A549 (cell line): ENCODE results near the gene MAP3K21. TPM values are rescaled to one million over a fixed set of nuclear protein-coding genes. Genes with fewer than 3 reads are reported as not detected.

Source experiments
- ATAC-seq, 2 experiments: fragments of 200-7000 bp in 1 of 2; fragments of >200 bp in 1 of 2; cut with Nextera tagmentation in 1 of 2; cut with Tn5 transposase in 1 of 2; 3 replicates each; pipeline versions ENCODE4 v1.8.0 to v1.9.1; 2018 to 2020; ENCODE audit warnings: mild to moderate bottlenecking in 1 of 2, moderate library complexity in 1 of 2
- CTCF ChIA-PET: fragments of 300-600 bp; sonication (Branson Sonifier 250); formaldehyde crosslinking; extraction: SDS; loops from one replicate; lab custom pipeline; 2021; ENCODE audit warnings: antibody characterized with exemption, inconsistent platforms; lab: Yijun Ruan, JAX
- POLR2A ChIA-PET: fragments of 350-600 bp; formaldehyde crosslinking; extraction: SDS; loops from one replicate; lab custom pipeline; 2021; ENCODE audit warnings: antibody characterized with exemption, inconsistent platforms; lab: Yijun Ruan, JAX
- DNase-seq, 2 experiments: peaks; one replicate each; pipeline versions ENCODE4 v3.0.0 to v3.0.0-alpha.2; 2011 to 2016; ENCODE audit warnings: low read depth in 1 of 2, low spot score in 1 of 2
- FAIRE-seq: peaks from 2 replicates; lab custom pipeline; 2011; peaks lifted over from hg19 to GRCh38; lab: Jason Lieb, UNC
- H3K27ac ChIP-seq, 2 experiments: fragments of >200 bp; sonication (Bioruptor Twin); formaldehyde crosslinking; 3 replicates each; pipeline ENCODE4 v1.5.1; 2016 to 2017
- H3K4me1 ChIP-seq: fragments of >200 bp; sonication (Bioruptor Twin); formaldehyde crosslinking; 3 replicates; pipeline ENCODE4 v1.6.1; 2016
- H3K4me2 ChIP-seq: fragments of >200 bp; sonication (Bioruptor Twin); formaldehyde crosslinking; 3 replicates; pipeline ENCODE4 v1.6.1; 2016
- H3K4me3 ChIP-seq: fragments of >200 bp; sonication (Bioruptor Twin); formaldehyde crosslinking; 3 replicates; pipeline ENCODE4 v1.5.1; 2016
- H3K9me3 ChIP-seq: fragments of >200 bp; sonication (Bioruptor Twin); formaldehyde crosslinking; 3 replicates; pipeline ENCODE4 v1.6.1; 2016
- CEBPB ChIP-seq, 2 experiments: fragments of >200 bp in 1 of 2; sonication (Bioruptor Twin) in 1 of 2; formaldehyde crosslinking in 1 of 2; IDR thresholded peaks; 2 replicates each; pipeline ENCODE4 v1.6.1; 2012 to 2016
- CHD4 ChIP-seq: fragments of 200-600 bp; sonication (generic); IDR thresholded peaks from 2 replicates; pipeline ENCODE4 v1.6.1; 2016; ENCODE audit warnings: antibody characterized with exemption, mild to moderate bottlenecking, borderline replicate concordance
- EHF ChIP-seq: fragments of 250-450 bp; sonication (Bioruptor Pico); IDR thresholded peaks from 2 replicates; pipeline ENCODE4 v1.5.0; 2020; ENCODE audit warnings: mild to moderate bottlenecking
- GATA3 ChIP-seq: IDR thresholded peaks from 2 replicates; pipeline ENCODE4 v1.6.1; 2012; ENCODE audit warnings: borderline replicate concordance
- HDAC2 ChIP-seq: fragments of 200-600 bp; sonication (generic); IDR thresholded peaks from 2 replicates; pipeline ENCODE4 v1.6.1; 2016
- HOXB5 ChIP-seq: fragments of 250-450 bp; sonication (Bioruptor Pico); IDR thresholded peaks from 2 replicates; pipeline ENCODE4 v1.5.0; 2020; ENCODE audit warnings: mild to moderate bottlenecking, moderate library complexity
- JUN ChIP-seq, 2 experiments: fragments of >200 bp; sonication (Bioruptor Twin); formaldehyde crosslinking; IDR thresholded peaks; 2 replicates in 1 of 2; 3 replicates in 1 of 2; pipeline ENCODE4 v1.6.1; 2016 to 2017
- JUNB ChIP-seq: fragments of >200 bp; sonication (Bioruptor Twin); formaldehyde crosslinking; IDR thresholded peaks from 2 replicates; pipeline ENCODE4 v1.6.1; 2016
- KDM1A ChIP-seq: fragments of 200-600 bp; sonication (generic); IDR thresholded peaks from 2 replicates; pipeline ENCODE4 v1.6.1; 2016; ENCODE audit warnings: low read depth, mild to moderate bottlenecking
- MAFK ChIP-seq: fragments of 450-650 bp; IDR thresholded peaks from 2 replicates; pipeline ENCODE4 v1.6.1; 2014; ENCODE audit not compliant: partially characterized antibody
- MAZ ChIP-seq: fragments of 150-350 bp; IDR thresholded peaks from 2 replicates; pipeline ENCODE4 v1.6.1; 2014; ENCODE audit warnings: antibody characterized with exemption, low read depth, low read length, borderline replicate concordance
- POLR2AphosphoS2 ChIP-seq: conservative IDR thresholded peaks from 2 replicates; pipeline ENCODE4 v1.6.1; 2012; ENCODE audit warnings: low read length, improper control_type of control experiment, inconsistent platforms
- TP53 ChIP-seq: fragments of 250-450 bp; sonication (Bioruptor Pico); IDR thresholded peaks from 2 replicates; pipeline ENCODE4 v1.5.0; 2021; ENCODE audit warnings: mild to moderate bottlenecking, moderate library complexity
- ZSCAN20 ChIP-seq: fragments of 250-450 bp; sonication (Bioruptor Pico); IDR thresholded peaks from 2 replicates; pipeline ENCODE4 v1.8.0; 2022; ENCODE audit warnings: mild to moderate bottlenecking, moderate library complexity
- WGBS: methylation state at CpG from one replicate; pipeline ENCODE4 v1.1.6; 2017; ENCODE audit errors: missing lambda C conversion rate; 5-methylcytosine and 5-hydroxymethylcytosine counted together
- polyA plus RNA-seq, 4 experiments: library from polyadenylated mRNA; depleted of rRNA in 3 of 4; stranded (reverse); fragments of >200 nt; fragmentation: RNase III in 1 of 4; extraction: RNeasy Plus Mini Kit Qiagen cat#74134 plus additional on column Dnase treatment in 1 of 4; gene quantifications; 2 replicates in 3 of 4; 3 replicates in 1 of 4; pipeline ENCODE4 v1.2.3, GENCODE V29; 2011 to 2017
- TF ChIP-seq, protein P1 (sequence below): fragments of 250-450 bp; sonication (Bioruptor Pico); IDR thresholded peaks from 2 replicates; pipeline ENCODE4 v1.5.0; 2021; ENCODE audit warnings: mild to moderate bottlenecking, moderate library complexity, borderline replicate concordance
- TF ChIP-seq, protein P2 (sequence below): IDR thresholded peaks from 2 replicates; pipeline ENCODE4 v1.6.1; 2012; ENCODE audit warnings: low read depth, borderline replicate concordance
- TF ChIP-seq, protein P3 (sequence below): fragments of 150-350 bp; IDR thresholded peaks from 2 replicates; pipeline ENCODE4 v1.6.1; 2014; ENCODE audit warnings: low read depth, mild to moderate bottlenecking, low read length
- TF ChIP-seq, protein P4 (sequence below): IDR thresholded peaks from 2 replicates; pipeline ENCODE4 v1.6.1; 2012

The MAP3K21 gene
- polyA plus RNA-seq, 2 of the 4 experiments (the other 2 are of a cell fraction), result 14.4 to 26.9 TPM

DNA sequence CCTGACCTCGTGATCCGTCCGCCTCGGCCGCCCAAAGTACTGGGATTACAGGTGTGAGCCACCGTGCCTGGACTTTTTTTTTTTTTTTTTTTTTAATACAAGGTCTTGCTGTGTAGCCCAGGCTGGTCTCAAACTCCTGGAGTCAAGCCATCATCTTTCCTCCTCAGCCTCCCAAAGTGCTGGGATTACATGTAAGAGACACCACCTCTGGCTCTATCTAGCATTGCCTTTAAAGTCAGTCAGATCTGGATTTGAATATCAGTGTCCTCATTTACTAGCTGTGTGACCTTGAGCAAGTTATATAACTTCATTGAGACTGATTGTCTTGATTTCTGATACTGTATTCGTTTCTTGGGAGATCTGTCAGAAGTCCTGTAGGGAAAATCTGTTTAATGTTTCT is 6.6 kb downstream of the MAP3K21 start:
- TF ChIP-seq TP53 (CRISPR knock-in tag), result no peak
- TF ChIP-seq JUN (IDR thresholded peaks at IDR 0.05), result no peak
- no peak for TF ChIP-seq HDAC2
- TF ChIP-seq, protein P1, sequence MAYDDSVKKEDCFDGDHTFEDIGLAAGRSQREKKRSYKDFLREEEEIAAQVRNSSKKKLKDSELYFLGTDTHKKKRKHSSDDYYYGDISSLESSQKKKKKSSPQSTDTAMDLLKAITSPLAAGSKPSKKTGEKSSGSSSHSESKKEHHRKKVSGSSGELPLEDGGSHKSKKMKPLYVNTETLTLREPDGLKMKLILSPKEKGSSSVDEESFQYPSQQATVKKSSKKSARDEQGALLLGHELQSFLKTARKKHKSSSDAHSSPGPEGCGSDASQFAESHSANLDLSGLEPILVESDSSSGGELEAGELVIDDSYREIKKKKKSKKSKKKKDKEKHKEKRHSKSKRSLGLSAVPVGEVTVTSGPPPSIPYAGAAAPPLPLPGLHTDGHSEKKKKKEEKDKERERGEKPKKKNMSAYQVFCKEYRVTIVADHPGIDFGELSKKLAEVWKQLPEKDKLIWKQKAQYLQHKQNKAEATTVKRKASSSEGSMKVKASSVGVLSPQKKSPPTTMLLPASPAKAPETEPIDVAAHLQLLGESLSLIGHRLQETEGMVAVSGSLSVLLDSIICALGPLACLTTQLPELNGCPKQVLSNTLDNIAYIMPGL (CRISPR knock-in tag), result no peak
- no peak for TF ChIP-seq MAZ
- no peak for TF ChIP-seq JUNB
- TF ChIP-seq POLR2AphosphoS2, result no peak
- TF ChIP-seq, protein P2, sequence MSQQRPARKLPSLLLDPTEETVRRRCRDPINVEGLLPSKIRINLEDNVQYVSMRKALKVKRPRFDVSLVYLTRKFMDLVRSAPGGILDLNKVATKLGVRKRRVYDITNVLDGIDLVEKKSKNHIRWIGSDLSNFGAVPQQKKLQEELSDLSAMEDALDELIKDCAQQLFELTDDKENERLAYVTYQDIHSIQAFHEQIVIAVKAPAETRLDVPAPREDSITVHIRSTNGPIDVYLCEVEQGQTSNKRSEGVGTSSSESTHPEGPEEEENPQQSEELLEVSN, result no peak
- TF ChIP-seq, protein P3, sequence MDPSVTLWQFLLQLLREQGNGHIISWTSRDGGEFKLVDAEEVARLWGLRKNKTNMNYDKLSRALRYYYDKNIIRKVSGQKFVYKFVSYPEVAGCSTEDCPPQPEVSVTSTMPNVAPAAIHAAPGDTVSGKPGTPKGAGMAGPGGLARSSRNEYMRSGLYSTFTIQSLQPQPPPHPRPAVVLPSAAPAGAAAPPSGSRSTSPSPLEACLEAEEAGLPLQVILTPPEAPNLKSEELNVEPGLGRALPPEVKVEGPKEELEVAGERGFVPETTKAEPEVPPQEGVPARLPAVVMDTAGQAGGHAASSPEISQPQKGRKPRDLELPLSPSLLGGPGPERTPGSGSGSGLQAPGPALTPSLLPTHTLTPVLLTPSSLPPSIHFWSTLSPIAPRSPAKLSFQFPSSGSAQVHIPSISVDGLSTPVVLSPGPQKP, result no peak
- TF ChIP-seq ZSCAN20 (CRISPR knock-in tag), result no peak
- Histone ChIP-seq H3K27ac (no peak overlapping the region), H3K4me2 (no peak overlapping the region), H3K4me1 (peaks cover 42% of the 10 kb centered on the region), H3K9me3 (no peaks in the 10 kb centered on the region), H3K4me3 (no peak overlapping the region)
- WGBS, result 89% methylated on average over 7 of the region's 7 CpGs
- FAIRE-seq (no peak), DNase-seq (no peak), ATAC-seq (peak; percentile 45 to 62; a peak in 2 of 6 replicates)
- ChIA-PET POLR2A (no interaction called here), CTCF (interaction anchor here (2.3 to 2.6 kb wide), 2 partner anchors 17 to 29 kb away, joined by 7 read pairs; no protein-coding TSS in a partner anchor)

DNA sequence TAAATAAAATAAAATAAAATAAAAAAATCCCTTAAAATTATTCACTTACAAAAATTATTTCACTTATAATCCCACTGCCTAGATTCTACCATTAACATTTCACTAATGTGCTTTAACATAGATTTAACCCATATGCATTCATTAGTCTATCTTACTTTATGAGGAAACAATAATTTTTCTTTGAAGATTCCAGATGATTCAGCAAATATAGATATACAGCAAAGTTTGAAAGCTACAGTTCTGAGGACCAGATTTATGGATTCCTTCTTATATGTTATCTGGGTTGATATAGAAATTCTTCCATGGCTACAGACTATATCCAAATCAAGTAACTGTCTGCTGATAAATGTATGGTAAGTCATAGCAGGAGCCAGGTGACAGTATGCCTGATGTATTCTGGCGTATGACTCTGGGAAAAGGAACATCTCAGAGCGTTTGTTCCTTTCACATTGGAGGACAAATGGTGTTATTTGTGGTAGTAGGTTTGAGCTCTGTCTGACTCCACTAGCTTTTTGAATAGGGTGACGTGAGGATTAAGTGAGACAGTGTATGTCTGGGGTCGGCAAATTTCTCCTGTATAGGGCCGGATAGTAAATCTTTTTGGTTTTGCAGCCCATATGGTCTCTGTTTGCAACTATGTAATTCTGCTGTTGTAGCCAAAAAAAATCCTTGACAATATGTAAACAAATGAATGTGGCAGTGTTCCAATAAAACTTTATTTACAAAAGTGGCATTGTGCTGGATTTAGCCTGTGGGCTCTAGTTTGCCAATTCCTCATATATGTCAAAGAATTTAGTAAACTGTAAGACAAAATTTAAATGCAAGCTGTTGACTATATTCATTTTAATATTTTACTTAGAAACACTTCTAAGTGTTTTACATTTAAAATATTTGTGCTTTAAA is 9.3 kb downstream of the MAP3K21 start:
- ATAC-seq, result no peak
- POLR2A ChIA-PET, result no interaction called here

DNA sequence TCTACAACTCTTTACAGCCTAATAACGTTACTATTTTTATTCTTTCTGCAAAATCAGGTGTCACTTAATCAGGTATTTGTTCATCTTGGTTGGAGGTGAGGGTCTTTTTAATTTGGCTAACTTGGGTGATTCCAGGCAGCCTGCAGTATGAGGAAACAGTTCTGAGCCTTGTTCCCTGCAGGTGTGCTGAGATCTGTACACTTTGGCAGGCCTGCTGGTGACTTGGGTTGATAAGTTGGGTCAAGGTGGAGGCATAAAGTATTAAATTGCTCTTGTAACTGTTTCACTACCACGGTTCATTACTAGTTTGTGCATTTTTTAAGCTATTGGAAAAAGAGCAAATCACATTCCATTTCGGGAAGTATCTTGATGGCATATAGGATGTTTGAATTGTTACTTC is 10.0 kb downstream of the MAP3K21 start:
- FAIRE-seq (no peak), DNase-seq (no peak), ATAC-seq (no peak)
- no peak for TF ChIP-seq CHD4
- TF ChIP-seq, protein P3, result no peak
- TF ChIP-seq, protein P4, sequence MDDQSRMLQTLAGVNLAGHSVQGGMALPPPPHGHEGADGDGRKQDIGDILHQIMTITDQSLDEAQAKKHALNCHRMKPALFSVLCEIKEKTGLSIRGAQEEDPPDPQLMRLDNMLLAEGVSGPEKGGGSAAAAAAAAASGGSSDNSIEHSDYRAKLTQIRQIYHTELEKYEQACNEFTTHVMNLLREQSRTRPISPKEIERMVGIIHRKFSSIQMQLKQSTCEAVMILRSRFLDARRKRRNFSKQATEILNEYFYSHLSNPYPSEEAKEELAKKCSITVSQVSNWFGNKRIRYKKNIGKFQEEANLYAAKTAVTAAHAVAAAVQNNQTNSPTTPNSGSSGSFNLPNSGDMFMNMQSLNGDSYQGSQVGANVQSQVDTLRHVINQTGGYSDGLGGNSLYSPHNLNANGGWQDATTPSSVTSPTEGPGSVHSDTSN, result no peak
- no peak for TF ChIP-seq KDM1A
- TF ChIP-seq CEBPB (IDR thresholded peaks at IDR 0.05), result no peak
- no peak for TF ChIP-seq HOXB5 (CRISPR knock-in tag)
- TF ChIP-seq, protein P2, result no peak
- TF ChIP-seq EHF, result no peak
- H3K4me2 ChIP-seq, result no peak overlapping the region
- no peaks in the 10 kb centered on the region for H3K9me3 ChIP-seq
- peaks cover 31% of the 10 kb centered on the region for H3K4me1 ChIP-seq
- H3K4me3 ChIP-seq, result no peak overlapping the region
- CTCF ChIA-PET, result interaction anchor here (1.2 to 1.6 kb wide), 3 partner anchors 23 to 33 kb away, joined by 3 to 5 read pairs (median 4); no protein-coding TSS in a partner anchor
- whole genome bisulfite sequencing, result 80% methylated on average over 3 of the region's 3 CpGs
- no peak overlapping the region for H3K27ac ChIP-seq
- POLR2A ChIA-PET, result no interaction called here

More for the DNA sequence above, 9.3 kb downstream of the MAP3K21 start:
- Histone ChIP-seq H3K4me2 (0 out of 3 replicates have a peak overlapping the region, but pooled peaks have one; percentile 1), H3K4me3 (no peak overlapping the region), H3K4me1 (peaks cover 38% of the 10 kb centered on the region), H3K27ac (no peak overlapping the region), H3K9me3 (no peaks in the 10 kb centered on the region)
- FAIRE-seq (no peak), DNase-seq (no peak)
- CTCF ChIA-PET, result interaction anchor here (1.2 to 1.6 kb wide), 3 partner anchors 24 to 32 kb away, joined by 3 to 5 read pairs (median 4); no protein-coding TSS in a partner anchor
- TF ChIP-seq MAFK (peak; percentile 77), GATA3 (no peak)
- WGBS, result 88% methylated on average over 5 of the region's 5 CpGs
